GM21381 (cell line): ENCODE results near the gene SYNM.

Source experiments
- ATAC-seq: cut with Tn5 transposase; IDR thresholded peaks from one replicate; pipeline ENCODE4 v1.9.1; 2021; ENCODE audit warnings: mild to moderate bottlenecking, moderate library complexity; ENCODE audit not compliant: unreplicated experiment

Gene SYNM

GRCh38 chr15:99165020-99165790 is 60.3 kb downstream of the SYNM start:
- ATAC-seq, result no peak

- ATAC-seq, result no peak
These were observed 61.2 kb downstream of the SYNM start for GRCh38 chr15:99165956-99166689.

GRCh38 chr15:99167201-99167600 is 62.3 kb downstream of the SYNM start:
- ATAC-seq, result no peak

DNA sequence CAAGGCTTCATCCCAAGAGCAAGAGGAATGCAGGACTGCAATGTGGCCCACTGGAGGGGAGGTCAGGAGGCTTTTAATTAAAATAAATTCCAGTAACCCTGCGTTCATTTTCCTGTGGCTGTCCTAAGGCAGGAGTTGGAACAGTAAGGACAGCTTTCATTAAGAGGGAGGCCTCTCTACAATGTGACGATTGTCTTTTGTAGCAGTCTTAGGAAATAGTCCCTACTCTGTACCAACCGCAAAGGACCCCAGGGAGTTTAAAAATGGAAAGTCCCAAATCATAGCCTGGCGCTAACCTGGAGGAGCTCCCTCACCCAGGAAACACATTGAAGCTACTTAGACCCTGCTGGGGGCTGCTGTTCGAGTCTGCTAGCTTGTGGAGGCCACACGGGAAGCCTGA is 62.8 kb downstream of the SYNM start:
- ATAC-seq, result no peak

GRCh38 chr15:99168601-99169580 is 64.0 kb downstream of the SYNM start:
- no peak for ATAC-seq

- no peak for ATAC-seq
These were observed 65.0 kb downstream of the SYNM start for GRCh38 chr15:99169769-99170311.

DNA sequence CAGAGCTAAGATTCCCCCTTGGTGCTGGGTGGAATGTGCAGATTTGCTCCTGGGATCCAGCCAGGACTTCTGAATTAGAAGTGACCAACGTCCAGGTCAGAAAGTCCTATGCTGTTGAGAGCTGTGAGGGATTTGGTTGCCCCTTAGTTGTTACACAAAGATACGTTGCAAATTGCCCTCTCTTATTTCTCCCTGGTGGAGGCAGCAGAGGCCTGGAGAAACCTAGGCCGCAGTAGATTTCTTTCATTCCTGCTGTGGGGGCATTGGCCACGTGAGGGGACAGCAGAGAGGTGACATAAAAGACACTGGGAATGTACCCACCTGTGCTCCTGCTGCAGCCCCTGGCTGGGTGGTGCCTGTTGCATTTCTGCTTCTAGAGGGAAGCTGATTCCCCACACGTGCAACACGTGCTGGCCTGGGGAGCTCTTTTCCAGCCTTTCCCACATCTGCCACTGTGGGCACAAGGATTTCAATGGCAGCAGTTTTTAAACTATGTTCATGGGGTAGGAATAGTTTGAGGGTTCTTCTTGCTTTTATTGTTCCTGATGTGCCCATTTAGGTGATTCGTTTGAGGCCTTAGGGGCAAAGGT is 65.7 kb downstream of the SYNM start:
- ATAC-seq, result no peak

GRCh38 chr15:99172171-99172570 is 67.3 kb downstream of the SYNM start:
- no peak for ATAC-seq

GRCh38 chr15:99172989-99173388 is 68.1 kb downstream of the SYNM start:
- ATAC-seq, result no peak

GRCh38 chr15:99174567-99175395 is 69.9 kb downstream of the SYNM start:
- no peak for ATAC-seq

- no peak for ATAC-seq
These were observed 71.9 kb downstream of the SYNM start for GRCh38 chr15:99176757-99177156.

DNA sequence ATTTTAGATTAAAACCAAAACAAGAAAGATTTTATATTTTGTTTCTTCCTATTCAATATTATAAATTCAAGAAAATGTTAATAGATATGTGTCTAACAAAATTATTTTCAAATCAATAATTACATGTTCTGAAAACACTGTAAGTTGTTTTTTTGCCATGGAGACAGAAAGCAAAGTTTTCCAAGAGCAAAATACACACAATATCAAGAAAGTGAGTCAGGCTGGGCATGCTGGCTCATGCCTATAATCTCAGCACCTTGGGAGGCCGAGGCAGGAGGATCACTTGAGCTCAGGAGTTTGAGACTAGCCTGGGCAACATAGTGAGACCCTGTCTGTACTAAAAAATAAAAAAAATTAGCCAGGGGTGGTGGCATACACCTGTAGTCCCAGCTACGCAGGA is 72.8 kb downstream of the SYNM start:
- no peak for ATAC-seq

GRCh38 chr15:99180086-99180963 is 75.4 kb downstream of the SYNM start:
- no peak for ATAC-seq

DNA sequence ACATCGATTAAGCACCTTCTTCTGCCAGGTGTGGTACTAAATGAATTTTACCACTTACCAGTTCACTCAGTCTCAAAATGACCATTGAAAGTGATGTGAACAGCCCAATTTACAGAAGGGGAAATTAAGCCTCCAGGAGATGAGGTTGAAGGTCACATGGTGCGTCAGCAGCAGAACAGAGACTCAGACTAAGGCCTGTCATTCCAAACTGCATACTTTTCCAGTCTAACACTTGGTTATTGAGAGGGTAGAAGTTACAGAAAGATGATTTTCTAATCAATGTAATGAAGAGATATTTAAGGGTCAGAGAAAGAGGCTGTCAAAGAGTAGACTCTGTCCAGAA is 76.1 kb downstream of the SYNM start:
- no peak for ATAC-seq

GRCh38 chr15:99181545-99181971 is 76.7 kb downstream of the SYNM start:
- ATAC-seq, result no peak

DNA sequence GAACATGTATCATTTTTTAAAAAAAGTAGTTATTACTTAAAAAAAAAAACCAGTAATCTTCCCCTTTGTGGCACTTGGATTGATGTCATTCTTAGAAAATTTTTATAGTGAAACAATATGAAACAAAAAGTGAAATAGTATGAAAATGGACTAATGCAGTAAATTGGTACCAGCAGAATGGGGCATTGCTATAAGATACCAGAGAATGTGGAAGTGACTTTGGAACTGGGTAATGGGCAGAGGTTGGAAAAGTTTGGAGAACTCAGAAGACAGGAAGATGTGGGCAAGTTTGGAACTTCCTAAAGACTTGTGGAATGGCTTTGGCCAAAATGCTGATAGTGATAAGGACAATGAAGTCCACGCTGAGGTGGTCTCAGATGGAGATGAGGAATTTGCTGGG is 77.9 kb downstream of the SYNM start:
- no peak for ATAC-seq
